ENCODE measurements around the gene MMP23B. TPM values are rescaled to one million over a fixed set of nuclear protein-coding genes. Genes with fewer than 3 reads are reported as not detected.

Gene MMP23B
- total and polyA plus RNA-seq, 9 donors = 0.88 to 128 (median 67.3) TPM

DNA sequence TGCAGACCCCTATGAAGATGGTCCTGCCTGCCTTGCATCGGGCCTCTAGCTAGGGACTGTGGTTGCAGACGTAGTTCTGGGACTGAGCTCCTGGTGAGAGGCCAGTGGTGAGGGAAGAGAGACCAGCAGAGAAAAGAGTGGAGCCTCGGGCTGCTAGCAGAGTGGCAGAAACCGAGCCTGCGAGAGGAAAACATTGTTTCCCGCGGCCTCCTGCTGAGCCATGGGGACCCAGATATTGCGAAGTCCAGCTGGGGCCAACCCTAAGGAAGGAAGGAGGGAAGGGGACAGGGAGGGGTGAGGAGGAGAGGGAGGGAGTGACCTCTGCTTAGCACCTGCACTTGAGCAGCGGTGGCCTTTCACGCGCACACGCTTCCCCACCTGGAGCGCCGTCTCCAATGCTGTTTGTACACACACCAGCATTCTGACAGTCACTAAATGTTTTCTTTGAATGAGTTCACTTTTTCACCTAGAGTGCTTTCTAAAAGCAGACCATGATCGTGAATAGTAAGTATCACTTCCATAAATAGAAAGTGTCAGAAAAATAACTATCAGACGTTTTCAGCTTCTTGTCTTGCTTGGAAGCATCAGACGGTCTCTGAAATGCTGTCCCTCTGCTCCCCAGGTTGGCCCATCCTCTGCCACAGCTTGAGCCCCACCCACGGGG lies 29.5 kb upstream of the MMP23B start:
- peaks cover 9% of the 10 kb centered on the region for H3K4me1 ChIP-seq (ENCODE audit: insufficient read depth)
- H3K4me3 ChIP-seq = no peak overlapping the region
- DNase-seq = no peak
- no peak overlapping the region for H3K27ac ChIP-seq
- 63 to 71% (median 67%) methylated on average over 18 of the region's 18 CpGs for whole genome bisulfite sequencing, 3 donors
- no peak for TF ChIP-seq POLR2A (IDR thresholded peaks at IDR 0.05)
- TF ChIP-seq, protein P1, sequence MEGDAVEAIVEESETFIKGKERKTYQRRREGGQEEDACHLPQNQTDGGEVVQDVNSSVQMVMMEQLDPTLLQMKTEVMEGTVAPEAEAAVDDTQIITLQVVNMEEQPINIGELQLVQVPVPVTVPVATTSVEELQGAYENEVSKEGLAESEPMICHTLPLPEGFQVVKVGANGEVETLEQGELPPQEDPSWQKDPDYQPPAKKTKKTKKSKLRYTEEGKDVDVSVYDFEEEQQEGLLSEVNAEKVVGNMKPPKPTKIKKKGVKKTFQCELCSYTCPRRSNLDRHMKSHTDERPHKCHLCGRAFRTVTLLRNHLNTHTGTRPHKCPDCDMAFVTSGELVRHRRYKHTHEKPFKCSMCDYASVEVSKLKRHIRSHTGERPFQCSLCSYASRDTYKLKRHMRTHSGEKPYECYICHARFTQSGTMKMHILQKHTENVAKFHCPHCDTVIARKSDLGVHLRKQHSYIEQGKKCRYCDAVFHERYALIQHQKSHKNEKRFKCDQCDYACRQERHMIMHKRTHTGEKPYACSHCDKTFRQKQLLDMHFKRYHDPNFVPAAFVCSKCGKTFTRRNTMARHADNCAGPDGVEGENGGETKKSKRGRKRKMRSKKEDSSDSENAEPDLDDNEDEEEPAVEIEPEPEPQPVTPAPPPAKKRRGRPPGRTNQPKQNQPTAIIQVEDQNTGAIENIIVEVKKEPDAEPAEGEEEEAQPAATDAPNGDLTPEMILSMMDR (IDR thresholded peaks at IDR 0.05) = no peak
- no peak for TF ChIP-seq EP300 (IDR thresholded peaks at IDR 0.05)
- intact Hi-C loops (cut with DNase I) = no loop called here
- peaks cover 8% of the 10 kb centered on the region for H3K27me3 ChIP-seq
- H3K36me3 ChIP-seq = no peaks in the 10 kb centered on the region
- H3K9me3 ChIP-seq = no peaks in the 10 kb centered on the region

DNA sequence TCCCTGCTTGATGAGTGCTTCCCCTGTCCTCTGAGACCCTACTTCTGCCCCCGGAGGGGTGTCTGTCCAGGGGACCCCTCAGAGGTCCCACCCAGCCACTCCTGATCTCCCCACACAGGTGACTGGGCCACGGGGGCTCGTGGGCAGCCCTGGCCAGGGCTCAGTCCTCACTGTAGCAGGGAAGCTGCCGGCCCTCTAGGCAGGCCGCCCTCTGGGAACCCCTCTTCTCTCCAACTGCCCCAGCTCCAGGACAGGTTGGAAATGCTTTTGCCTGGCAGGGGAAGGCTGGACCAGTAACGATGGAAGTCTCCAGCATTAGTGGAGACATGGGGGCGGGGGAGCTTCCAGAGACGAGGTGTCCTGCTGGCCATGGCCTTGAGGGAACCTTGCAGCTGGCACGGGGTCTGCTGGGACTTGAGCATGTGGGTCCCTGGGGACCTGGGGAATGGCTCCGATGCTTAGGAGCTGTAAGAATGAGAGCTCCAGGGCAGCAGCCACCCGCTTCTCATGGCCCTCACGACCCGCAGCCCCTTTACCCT lies 28.9 kb upstream of the MMP23B start:
- intact Hi-C loops (cut with DNase I) = no loop called here
- TF ChIP-seq, protein P1 (IDR thresholded peaks at IDR 0.05) = no peak
- Histone ChIP-seq H3K27me3 (peaks cover 8% of the 10 kb centered on the region), H3K36me3 (no peaks in the 10 kb centered on the region), H3K9me3 (no peaks in the 10 kb centered on the region), H3K4me1 (ENCODE audit: insufficient read depth) (peaks cover 6% of the 10 kb centered on the region), H3K27ac (no peak overlapping the region), H3K4me3 (no peak overlapping the region)
- WGBS, 3 donors = 57 to 67% (median 64%) methylated on average over 10 to 13 of the region's 13 CpGs
- DNase-seq = no peak

DNA sequence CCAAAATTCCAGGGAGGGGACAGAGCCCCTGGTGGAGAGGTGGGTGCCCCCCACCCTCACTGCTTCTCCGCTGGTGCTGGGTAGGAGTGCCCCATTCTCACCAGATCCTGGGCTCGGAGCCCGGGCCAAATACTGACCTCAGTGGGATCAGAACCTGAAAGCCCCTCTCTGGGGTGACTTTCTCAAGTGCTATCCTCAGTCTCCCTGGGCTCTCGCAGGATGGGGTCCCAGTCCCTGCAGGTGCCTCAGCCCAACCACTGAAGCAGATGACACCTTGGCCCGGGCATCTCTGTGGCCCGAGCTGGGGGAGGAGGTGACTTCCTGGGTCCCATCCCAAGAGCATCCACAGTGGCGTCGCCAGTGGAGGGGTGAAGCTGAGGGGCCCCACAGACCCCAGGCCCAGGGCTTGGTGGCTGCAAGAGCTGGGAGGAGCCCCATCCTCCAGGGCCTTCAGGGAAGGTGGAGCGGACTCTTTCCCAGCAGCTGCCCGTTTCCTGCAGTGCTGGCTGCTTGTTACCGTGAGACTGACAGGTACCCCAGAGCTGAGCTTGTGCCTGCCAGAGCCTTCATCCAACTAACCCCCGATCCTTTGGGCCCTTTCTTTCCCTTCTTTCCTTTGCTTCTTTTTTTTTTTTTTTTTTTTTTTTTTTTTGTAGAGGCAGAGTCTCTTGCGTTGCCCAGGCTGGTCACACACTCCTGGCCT lies 28.2 kb upstream of the MMP23B start:
- Histone ChIP-seq H3K4me1 (ENCODE audit: insufficient read depth) (peaks cover 6% of the 10 kb centered on the region), H3K27me3 (peaks cover 8% of the 10 kb centered on the region), H3K9me3 (no peaks in the 10 kb centered on the region), H3K27ac (no peak overlapping the region), H3K4me3 (no peak overlapping the region), H3K36me3 (no peaks in the 10 kb centered on the region)
- no peak for DNase-seq
- WGBS, 3 donors = 60 to 70% (median 64%) methylated on average over 10 to 13 of the region's 13 CpGs
- intact Hi-C loops (cut with DNase I) = no loop called here
- TF ChIP-seq EP300 (IDR thresholded peaks at IDR 0.05) (no peak), POLR2A (IDR thresholded peaks at IDR 0.05) (no peak)
- TF ChIP-seq, protein P1 (IDR thresholded peaks at IDR 0.05) = no peak

DNA sequence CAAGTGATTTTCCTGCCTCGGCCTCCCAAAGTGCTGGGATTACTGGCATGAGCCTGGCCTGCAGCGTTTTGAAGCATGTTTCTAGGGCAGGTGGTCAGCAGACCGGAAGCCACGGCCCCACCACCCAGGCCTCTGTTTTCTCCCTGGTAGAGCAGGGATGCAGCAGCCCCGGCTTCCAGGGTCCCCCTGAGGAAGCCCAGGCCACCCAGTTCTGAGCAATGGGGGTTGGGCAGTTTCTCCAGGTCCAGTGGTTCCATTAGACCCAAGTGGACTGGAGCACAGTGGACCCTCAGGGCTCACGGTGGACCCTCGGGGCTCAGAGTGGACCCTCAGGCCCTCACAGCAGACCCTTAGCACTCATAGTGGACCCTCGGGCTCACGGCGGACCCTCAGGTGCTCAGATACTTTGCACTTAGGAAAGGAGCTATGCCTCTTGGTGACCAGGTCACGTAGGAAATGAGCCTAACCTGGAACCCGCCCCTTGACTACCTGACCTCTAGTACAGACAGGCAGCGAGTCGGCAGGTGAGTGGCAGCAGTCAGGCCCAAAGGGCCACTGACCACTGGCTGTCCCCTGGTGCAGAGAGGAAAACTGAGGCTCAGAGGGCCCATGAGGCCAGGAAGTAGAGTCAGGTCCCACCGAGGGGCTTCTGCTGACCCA lies 27.5 kb upstream of the MMP23B start:
- Histone ChIP-seq H3K27ac (no peak overlapping the region), H3K27me3 (peaks cover 8% of the 10 kb centered on the region), H3K36me3 (no peaks in the 10 kb centered on the region), H3K9me3 (no peaks in the 10 kb centered on the region), H3K4me3 (no peak overlapping the region), H3K4me1 (ENCODE audit: insufficient read depth) (peaks cover 3% of the 10 kb centered on the region)
- intact Hi-C loops (cut with DNase I) = no loop called here
- TF ChIP-seq EP300 (IDR thresholded peaks at IDR 0.05) (no peak), POLR2A (IDR thresholded peaks at IDR 0.05) (no peak)
- TF ChIP-seq, protein P1 (IDR thresholded peaks at IDR 0.05) = no peak
- no peak for DNase-seq
- WGBS, 3 donors = 78 to 87% (median 78%) methylated on average over 14 to 15 of the region's 15 CpGs

Measured in ovary (tissue), 9 donors.